ENCODE results near the gene OVOL2. TPM values are rescaled to one million over a fixed set of nuclear protein-coding genes. Genes with fewer than 3 reads are reported as not detected.

Gene OVOL2
- total and polyA plus RNA-seq, 2 experiments from 2014 or later = 11.2 to 11.5 TPM

- TF ChIP-seq ZNF462 (CRISPR knock-in tag; IDR thresholded peaks at IDR 0.05) (no peak), NANOG (IDR thresholded peaks at IDR 0.05; ENCODE audit: borderline replicate concordance) (no peak), POLR2AphosphoS5 (IDR thresholded peaks at IDR 0.05; ENCODE audit: low read depth) (no peak), ZNF114 (CRISPR knock-in tag; IDR thresholded peaks at IDR 0.05) (no peak), EZH2 (IDR thresholded peaks at IDR 0.05; ENCODE audit: low read depth, unreplicated experiment) (no peak), EZH2phosphoT487 (IDR thresholded peaks at IDR 0.05; ENCODE audit: unreplicated experiment) (no peak), ETS1 (IDR thresholded peaks at IDR 0.05) (no peak), CTCF (conservative IDR thresholded peaks at IDR 0.05; ENCODE audit: low read depth in 2 of 2) (no peak), CREB1 (CRISPR knock-in tag; IDR thresholded peaks at IDR 0.05; ENCODE audit: low read depth) (no peak), JUNB (IDR thresholded peaks at IDR 0.05; ENCODE audit: unreplicated experiment) (no peak)
Measured at GRCh38 chr20:18072532-18072931, 14.8 kb upstream of the OVOL2 start (continued).
